ENCODE results near the gene CHMP4B.

Gene CHMP4B

DNA sequence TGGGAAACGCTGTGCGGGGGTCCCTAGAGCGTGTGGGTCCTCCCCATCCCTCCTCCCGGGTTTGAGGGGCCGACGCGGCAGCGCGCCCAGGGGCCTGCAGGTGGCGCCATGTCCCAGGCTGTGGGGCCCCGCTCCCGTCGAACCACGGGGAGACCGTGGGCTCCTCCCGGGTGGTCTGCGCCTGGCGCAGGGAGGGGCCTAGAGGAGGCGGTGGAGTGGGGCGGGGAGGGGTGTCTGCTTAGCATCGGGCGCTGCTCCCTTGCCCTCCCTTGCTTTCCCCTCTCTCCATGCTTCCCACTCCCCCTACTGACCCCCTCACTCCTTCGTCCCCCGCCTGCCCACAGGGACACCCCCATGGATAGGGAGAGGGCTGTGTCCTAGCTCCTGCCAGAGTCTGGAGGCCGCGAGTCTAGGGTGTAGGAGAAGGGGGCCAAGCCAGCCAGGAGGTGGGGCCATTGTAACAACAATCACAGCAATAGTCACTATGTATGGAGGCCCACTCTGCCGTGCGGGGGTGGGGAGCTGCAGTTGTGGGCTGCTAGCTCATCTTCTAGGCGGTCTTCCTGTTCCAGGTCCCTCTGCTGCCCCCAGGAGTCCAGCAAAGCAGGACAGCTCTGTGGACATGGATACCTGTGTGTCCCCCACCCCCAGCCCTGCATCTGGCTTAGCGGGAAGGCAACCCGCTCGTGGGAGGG lies 51.7 kb downstream of the CHMP4B start:
- Histone ChIP-seq H3K4ac (ENCODE audit: low read length) (no peak overlapping the region), H3K9me3 (replicated peaks in 1 of 2; ENCODE audit: control insufficient read depth in 2 of 2, insufficient read depth in 1 of 2, low read depth in 1 of 2, low read length in 2 of 2) (no peaks in the 10 kb centered on the region), H2BK5ac (ENCODE audit: low read length) (peak overlapping the region; percentile 10), H3K4me2 (ENCODE audit: insufficient read depth, low read length, poor library complexity, severe bottlenecking) (peak overlapping the region; percentile 47), H3K27ac (replicated peaks; ENCODE audit: low read length) (no peak overlapping the region), H3K18ac (ENCODE audit: low read length) (peak overlapping the region; percentile 89), H3K4me1 (ENCODE audit: control insufficient read depth in 2 of 2, insufficient read depth in 1 of 2, low read depth in 1 of 2, low read length in 2 of 2) (peaks cover 0 to 7% of the 10 kb centered on the region in 2 donors), H2BK12ac (ENCODE audit: low read length) (peak overlapping the region; percentile 63), H3K4me3 (ENCODE audit: low read length in 2 of 2) (peak overlapping the region in 1 of 2 donors; percentile 37), H3K36me3 (replicated peaks in 1 of 2; ENCODE audit: control insufficient read depth in 2 of 2, insufficient read depth in 2 of 2, low read length in 2 of 2) (no peaks in the 10 kb centered on the region), H2BK15ac (ENCODE audit: low read length) (peak overlapping the region; percentile 46), H4K8ac (ENCODE audit: low read depth, low read length) (no peak overlapping the region), H2AFZ (ENCODE audit: low read length) (peak overlapping the region; percentile 83), H3K14ac (ENCODE audit: low read length) (no peak overlapping the region), H3K79me1 (ENCODE audit: low read depth, low read length) (no peaks in the 10 kb centered on the region), H4K91ac (ENCODE audit: low read depth, low read length, poor library complexity) (no peak overlapping the region), H3K23ac (ENCODE audit: low read depth, low read length, poor library complexity) (peak overlapping the region; percentile 53), H2BK120ac (ENCODE audit: low read depth, low read length) (peak overlapping the region; percentile 87), H3K27me3 (ENCODE audit: control insufficient read depth in 3 of 3, insufficient read depth in 3 of 3, low read depth in 1 of 3, low read length in 3 of 3) (peaks cover 0 to 11% (median 0%) of the 10 kb centered on the region in 3 experiments), H3K9ac (ENCODE audit: low read depth, low read length, poor library complexity) (no peak overlapping the region), H2AK5ac (ENCODE audit: low read depth, low read length) (peak overlapping the region; percentile 40)
- WGBS, 2 donors (ENCODE audit: extremely low coverage in 2 of 2, insufficient read length in 2 of 2, insufficient replicate concordance in 1 of 2), result no CpG with 5 or more reads among the region's 32 CpGs
- DNase-seq (ENCODE audit: low spot score), result peak; percentile 59

DNA sequence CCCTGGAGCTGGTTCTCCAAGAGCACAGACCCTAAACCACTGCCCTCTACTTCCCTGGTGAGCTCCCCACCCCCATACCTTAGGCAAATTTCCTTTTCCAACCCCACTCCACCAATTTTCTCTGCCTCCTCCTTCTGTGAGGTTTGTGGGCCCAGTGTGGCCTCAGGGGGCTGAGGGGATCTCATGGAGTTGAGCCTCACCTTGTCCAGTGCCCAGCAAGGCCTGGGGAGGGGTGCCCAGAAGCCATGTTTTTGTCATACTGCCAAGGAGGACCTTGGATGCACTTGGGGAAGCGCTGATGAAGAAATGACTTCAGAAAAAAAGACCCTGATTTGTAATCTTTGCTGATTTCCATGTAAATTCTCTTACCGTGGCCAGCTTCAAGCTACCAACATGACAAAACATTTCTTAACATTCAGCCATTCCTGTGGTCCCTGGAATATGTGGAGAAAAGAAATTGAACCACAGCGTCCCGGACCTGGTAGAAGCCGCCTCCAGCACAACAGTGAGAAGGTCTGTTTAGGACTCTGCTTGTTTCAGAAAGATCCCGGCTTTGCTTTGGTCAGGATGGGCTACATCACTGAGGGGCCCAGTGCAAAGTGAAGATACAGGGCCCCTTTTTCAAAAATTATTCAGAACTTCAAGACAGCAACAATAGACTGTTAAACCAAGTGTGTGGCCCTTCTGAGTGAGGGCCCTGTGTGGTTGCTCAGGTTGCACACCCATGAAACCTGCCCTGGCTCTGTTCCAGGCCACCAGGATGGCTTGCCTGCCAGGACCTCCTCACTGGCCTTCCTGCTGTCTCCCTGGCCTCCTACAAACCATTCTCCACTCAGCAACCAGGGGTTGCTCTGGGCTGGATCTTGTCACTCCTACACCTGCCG lies 52.5 kb downstream of the CHMP4B start:
- Histone ChIP-seq H3K79me1 (ENCODE audit: low read depth, low read length) (no peaks in the 10 kb centered on the region), H3K4me3 (ENCODE audit: low read length in 2 of 2) (no peak overlapping the region), H3K4ac (ENCODE audit: low read length) (no peak overlapping the region), H3K4me1 (ENCODE audit: control insufficient read depth in 2 of 2, insufficient read depth in 1 of 2, low read depth in 1 of 2, low read length in 2 of 2) (peaks cover 0 to 7% of the 10 kb centered on the region in 2 donors), H4K91ac (ENCODE audit: low read depth, low read length, poor library complexity) (no peak overlapping the region), H2BK120ac (ENCODE audit: low read depth, low read length) (peak overlapping the region; percentile 87), H3K36me3 (replicated peaks in 1 of 2; ENCODE audit: control insufficient read depth in 2 of 2, insufficient read depth in 2 of 2, low read length in 2 of 2) (no peaks in the 10 kb centered on the region), H2AK5ac (ENCODE audit: low read depth, low read length) (peak overlapping the region; percentile 40), H3K18ac (ENCODE audit: low read length) (peak overlapping the region; percentile 89), H3K23ac (ENCODE audit: low read depth, low read length, poor library complexity) (peak overlapping the region; percentile 53), H2BK5ac (ENCODE audit: low read length) (peak overlapping the region; percentile 10), H2BK15ac (ENCODE audit: low read length) (peak overlapping the region; percentile 46), H2BK12ac (ENCODE audit: low read length) (peak overlapping the region; percentile 65), H3K27ac (replicated peaks; ENCODE audit: low read length) (no peak overlapping the region), H2AFZ (ENCODE audit: low read length) (peak overlapping the region; percentile 83), H4K8ac (ENCODE audit: low read depth, low read length) (no peak overlapping the region), H3K4me2 (ENCODE audit: insufficient read depth, low read length, poor library complexity, severe bottlenecking) (no peak overlapping the region), H3K27me3 (ENCODE audit: control insufficient read depth in 3 of 3, insufficient read depth in 3 of 3, low read depth in 1 of 3, low read length in 3 of 3) (peaks cover 0 to 19% (median 0%) of the 10 kb centered on the region in 3 experiments), H3K9ac (ENCODE audit: low read depth, low read length, poor library complexity) (no peak overlapping the region), H3K9me3 (replicated peaks in 1 of 2; ENCODE audit: control insufficient read depth in 2 of 2, insufficient read depth in 1 of 2, low read depth in 1 of 2, low read length in 2 of 2) (peaks cover 0 to 2% of the 10 kb centered on the region in 2 donors), H3K14ac (ENCODE audit: low read length) (no peak overlapping the region)
- DNase-seq (ENCODE audit: low spot score), result no peak
- WGBS, 2 donors (ENCODE audit: extremely low coverage in 2 of 2, insufficient read length in 2 of 2, insufficient replicate concordance in 1 of 2), result no CpG with 5 or more reads among the region's 7 CpGs

DNA sequence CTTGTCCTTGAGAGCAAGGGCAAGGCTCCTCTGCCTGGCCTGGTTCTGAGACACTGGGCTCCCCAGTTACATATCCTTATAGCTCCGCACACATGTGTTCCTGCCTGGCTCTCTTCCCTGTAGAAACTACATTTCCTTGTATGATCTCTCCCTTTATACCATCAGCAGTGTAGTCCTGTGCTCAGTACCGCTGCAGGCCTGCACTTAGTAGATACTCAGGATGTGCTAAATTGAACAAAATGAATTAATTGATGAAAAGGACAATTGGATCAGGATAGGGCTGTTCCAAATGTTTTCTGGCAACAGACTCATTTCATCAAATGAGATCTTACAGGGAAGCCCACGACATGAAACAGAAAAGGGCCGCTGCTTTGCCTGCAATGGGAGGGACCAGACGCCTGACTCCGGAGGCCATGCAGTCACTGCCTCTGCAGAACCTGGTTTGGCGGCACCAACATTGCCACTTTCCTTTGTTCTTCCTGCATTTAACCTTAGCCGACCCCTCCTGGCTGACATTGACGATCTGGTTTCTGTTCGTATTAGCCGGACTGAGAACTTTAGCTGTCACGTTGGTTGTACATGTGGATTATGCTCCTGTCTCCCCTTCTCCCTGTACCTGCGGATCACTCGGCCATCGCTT lies 53.3 kb downstream of the CHMP4B start:
- Histone ChIP-seq H3K27me3 (ENCODE audit: control insufficient read depth in 3 of 3, insufficient read depth in 3 of 3, low read depth in 1 of 3, low read length in 3 of 3) (peaks cover 0 to 22% (median 0%) of the 10 kb centered on the region in 3 experiments), H2AK5ac (ENCODE audit: low read depth, low read length) (no peak overlapping the region), H2AFZ (ENCODE audit: low read length) (no peak overlapping the region), H2BK12ac (ENCODE audit: low read length) (peak overlapping the region; percentile 65), H3K4me3 (ENCODE audit: low read length in 2 of 2) (no peak overlapping the region), H3K23ac (ENCODE audit: low read depth, low read length, poor library complexity) (peak overlapping the region; percentile 40), H3K4me2 (ENCODE audit: insufficient read depth, low read length, poor library complexity, severe bottlenecking) (no peak overlapping the region), H3K18ac (ENCODE audit: low read length) (peak overlapping the region; percentile 49), H3K9me3 (replicated peaks in 1 of 2; ENCODE audit: control insufficient read depth in 2 of 2, insufficient read depth in 1 of 2, low read depth in 1 of 2, low read length in 2 of 2) (peaks cover 0 to 2% of the 10 kb centered on the region in 2 donors), H4K91ac (ENCODE audit: low read depth, low read length, poor library complexity) (no peak overlapping the region), H3K27ac (replicated peaks; ENCODE audit: low read length) (no peak overlapping the region), H3K4ac (ENCODE audit: low read length) (no peak overlapping the region), H2BK5ac (ENCODE audit: low read length) (no peak overlapping the region), H3K14ac (ENCODE audit: low read length) (no peak overlapping the region), H2BK15ac (ENCODE audit: low read length) (no peak overlapping the region), H2BK120ac (ENCODE audit: low read depth, low read length) (no peak overlapping the region), H4K8ac (ENCODE audit: low read depth, low read length) (no peak overlapping the region), H3K79me1 (ENCODE audit: low read depth, low read length) (no peaks in the 10 kb centered on the region), H3K9ac (ENCODE audit: low read depth, low read length, poor library complexity) (no peak overlapping the region), H3K36me3 (replicated peaks in 1 of 2; ENCODE audit: control insufficient read depth in 2 of 2, insufficient read depth in 2 of 2, low read length in 2 of 2) (no peaks in the 10 kb centered on the region), H3K4me1 (ENCODE audit: control insufficient read depth in 2 of 2, insufficient read depth in 1 of 2, low read depth in 1 of 2, low read length in 2 of 2) (peaks cover 0 to 7% of the 10 kb centered on the region in 2 donors)
- no CpG with 5 or more reads among the region's 15 CpGs for WGBS, 2 donors (ENCODE audit: extremely low coverage in 2 of 2, insufficient read length in 2 of 2, insufficient replicate concordance in 1 of 2)
- no peak for DNase-seq (ENCODE audit: low spot score)
